ENCODE measurements around the gene GLYR1. TPM values are rescaled to one million over a fixed set of nuclear protein-coding genes. Genes with fewer than 3 reads are reported as not detected.

Gene GLYR1
- total and polyA plus RNA-seq, 2 experiments from 2014 or later, result 59.9 to 105 TPM

DNA sequence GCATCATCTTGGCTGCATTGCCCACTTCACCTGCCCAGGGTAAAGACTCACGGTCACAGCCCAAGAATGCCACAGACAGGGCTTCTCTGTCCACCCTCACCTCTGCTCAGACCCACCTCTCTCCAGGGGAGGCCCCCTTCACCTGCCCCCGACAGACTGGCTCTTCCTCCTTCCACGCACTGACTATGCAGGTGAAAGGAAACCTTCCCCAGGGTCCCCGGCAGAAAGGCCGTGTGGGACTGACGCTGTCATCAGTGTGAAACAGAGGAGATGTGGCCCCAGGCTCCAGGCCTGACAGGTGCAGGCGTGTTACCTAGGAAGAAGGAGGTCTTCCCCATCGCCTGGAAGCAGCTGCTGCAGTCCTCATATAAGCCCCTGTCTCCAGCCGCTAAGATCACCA is 35.3 kb downstream of the GLYR1 start:
- H3K79me2 ChIP-seq (replicated peaks; ENCODE audit: insufficient read depth), result 0 out of 2 replicates have a peak, but pooled peaks cover 3% of the 10 kb centered on the region

More for the DNA sequence above, 35.3 kb downstream of the GLYR1 start:
- DNase-seq (ENCODE audit: low spot score) (no peak), ATAC-seq (no peak)
- H3K9me2 ChIP-seq (ENCODE audit: insufficient read depth), result no peaks in the 10 kb centered on the region
- H3K4me1 Mint-ChIP-seq, result no peaks in the 10 kb centered on the region
- H4K20me1 ChIP-seq (replicated peaks; ENCODE audit: insufficient read depth), result no peaks in the 10 kb centered on the region
- H3K27ac ChIP-seq (ENCODE audit: low read depth), result no peak overlapping the region
- no peak overlapping the region for H3K4me2 ChIP-seq
- no peak overlapping the region for H3K4me3 ChIP-seq
- no peaks in the 10 kb centered on the region for H3K9me3 Mint-ChIP-seq
- no peak overlapping the region for H2AFZ ChIP-seq
- H3K27ac Mint-ChIP-seq, result no peak overlapping the region; the same call in 1 of the 2 replicates
- no peak overlapping the region for H3K4me3 Mint-ChIP-seq
- H3K36me3 ChIP-seq (ENCODE audit: insufficient read depth), result peaks cover 28% of the 10 kb centered on the region
- H3F3A ChIP-seq (replicated peaks; ENCODE audit: low read depth), result 0 out of 2 replicates have a peak, but pooled peaks cover 12% of the 10 kb centered on the region
- peaks cover 81% of the 10 kb centered on the region for H3K36me3 Mint-ChIP-seq (ENCODE audit: low read depth)
- peaks cover 7% of the 10 kb centered on the region for H3K27me3 Mint-ChIP-seq (ENCODE audit: insufficient read depth, low read depth, poor library complexity)
- H3K27me3 ChIP-seq (ENCODE audit: insufficient read depth), result no peaks in the 10 kb centered on the region
- H3K4me1 ChIP-seq (ENCODE audit: insufficient read depth), result no peaks in the 10 kb centered on the region
- TF ChIP-seq, protein P1, sequence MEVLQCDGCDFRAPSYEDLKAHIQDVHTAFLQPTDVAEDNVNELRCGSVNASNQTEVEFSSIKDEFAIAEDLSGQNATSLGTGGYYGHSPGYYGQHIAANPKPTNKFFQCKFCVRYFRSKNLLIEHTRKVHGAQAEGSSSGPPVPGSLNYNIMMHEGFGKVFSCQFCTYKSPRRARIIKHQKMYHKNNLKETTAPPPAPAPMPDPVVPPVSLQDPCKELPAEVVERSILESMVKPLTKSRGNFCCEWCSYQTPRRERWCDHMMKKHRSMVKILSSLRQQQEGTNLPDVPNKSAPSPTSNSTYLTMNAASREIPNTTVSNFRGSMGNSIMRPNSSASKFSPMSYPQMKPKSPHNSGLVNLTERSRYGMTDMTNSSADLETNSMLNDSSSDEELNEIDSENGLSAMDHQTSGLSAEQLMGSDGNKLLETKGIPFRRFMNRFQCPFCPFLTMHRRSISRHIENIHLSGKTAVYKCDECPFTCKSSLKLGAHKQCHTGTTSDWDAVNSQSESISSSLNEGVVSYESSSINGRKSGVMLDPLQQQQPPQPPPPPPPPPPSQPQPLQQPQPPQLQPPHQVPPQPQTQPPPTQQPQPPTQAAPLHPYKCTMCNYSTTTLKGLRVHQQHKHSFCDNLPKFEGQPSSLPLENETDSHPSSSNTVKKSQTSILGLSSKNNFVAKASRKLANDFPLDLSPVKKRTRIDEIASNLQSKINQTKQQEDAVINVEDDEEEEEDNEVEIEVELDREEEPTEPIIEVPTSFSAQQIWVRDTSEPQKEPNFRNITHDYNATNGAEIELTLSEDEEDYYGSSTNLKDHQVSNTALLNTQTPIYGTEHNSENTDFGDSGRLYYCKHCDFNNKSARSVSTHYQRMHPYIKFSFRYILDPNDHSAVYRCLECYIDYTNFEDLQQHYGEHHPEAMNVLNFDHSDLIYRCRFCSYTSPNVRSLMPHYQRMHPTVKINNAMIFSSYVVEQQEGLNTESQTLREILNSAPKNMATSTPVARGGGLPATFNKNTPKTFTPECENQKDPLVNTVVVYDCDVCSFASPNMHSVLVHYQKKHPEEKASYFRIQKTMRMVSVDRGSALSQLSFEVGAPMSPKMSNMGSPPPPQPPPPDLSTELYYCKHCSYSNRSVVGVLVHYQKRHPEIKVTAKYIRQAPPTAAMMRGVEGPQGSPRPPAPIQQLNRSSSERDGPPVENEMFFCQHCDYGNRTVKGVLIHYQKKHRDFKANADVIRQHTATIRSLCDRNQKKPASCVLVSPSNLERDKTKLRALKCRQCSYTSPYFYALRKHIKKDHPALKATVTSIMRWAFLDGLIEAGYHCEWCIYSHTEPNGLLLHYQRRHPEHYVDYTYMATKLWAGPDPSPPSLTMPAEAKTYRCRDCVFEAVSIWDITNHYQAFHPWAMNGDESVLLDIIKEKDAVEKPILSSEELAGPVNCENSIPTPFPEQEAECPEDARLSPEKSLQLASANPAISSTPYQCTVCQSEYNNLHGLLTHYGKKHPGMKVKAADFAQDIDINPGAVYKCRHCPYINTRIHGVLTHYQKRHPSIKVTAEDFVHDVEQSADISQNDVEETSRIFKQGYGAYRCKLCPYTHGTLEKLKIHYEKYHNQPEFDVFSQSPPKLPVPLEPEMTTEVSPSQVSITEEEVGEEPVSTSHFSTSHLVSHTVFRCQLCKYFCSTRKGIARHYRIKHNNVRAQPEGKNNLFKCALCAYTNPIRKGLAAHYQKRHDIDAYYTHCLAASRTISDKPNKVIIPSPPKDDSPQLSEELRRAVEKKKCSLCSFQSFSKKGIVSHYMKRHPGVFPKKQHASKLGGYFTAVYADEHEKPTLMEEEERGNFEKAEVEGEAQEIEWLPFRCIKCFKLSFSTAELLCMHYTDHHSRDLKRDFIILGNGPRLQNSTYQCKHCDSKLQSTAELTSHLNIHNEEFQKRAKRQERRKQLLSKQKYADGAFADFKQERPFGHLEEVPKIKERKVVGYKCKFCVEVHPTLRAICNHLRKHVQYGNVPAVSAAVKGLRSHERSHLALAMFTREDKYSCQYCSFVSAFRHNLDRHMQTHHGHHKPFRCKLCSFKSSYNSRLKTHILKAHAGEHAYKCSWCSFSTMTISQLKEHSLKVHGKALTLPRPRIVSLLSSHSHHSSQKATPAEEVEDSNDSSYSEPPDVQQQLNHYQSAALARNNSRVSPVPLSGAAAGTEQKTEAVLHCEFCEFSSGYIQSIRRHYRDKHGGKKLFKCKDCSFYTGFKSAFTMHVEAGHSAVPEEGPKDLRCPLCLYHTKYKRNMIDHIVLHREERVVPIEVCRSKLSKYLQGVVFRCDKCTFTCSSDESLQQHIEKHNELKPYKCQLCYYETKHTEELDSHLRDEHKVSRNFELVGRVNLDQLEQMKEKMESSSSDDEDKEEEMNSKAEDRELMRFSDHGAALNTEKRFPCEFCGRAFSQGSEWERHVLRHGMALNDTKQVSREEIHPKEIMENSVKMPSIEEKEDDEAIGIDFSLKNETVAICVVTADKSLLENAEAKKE (CRISPR knock-in tag; IDR thresholded peaks at IDR 0.05), result no peak
- TF ChIP-seq ZNF114 (CRISPR knock-in tag; IDR thresholded peaks at IDR 0.05) (no peak), EZH2phosphoT487 (IDR thresholded peaks at IDR 0.05; ENCODE audit: unreplicated experiment) (no peak), EZH2 (IDR thresholded peaks at IDR 0.05; ENCODE audit: low read depth, unreplicated experiment) (no peak), STAT1 (IDR thresholded peaks at IDR 0.05; ENCODE audit: unreplicated experiment) (no peak), NANOG (IDR thresholded peaks at IDR 0.05; ENCODE audit: borderline replicate concordance) (no peak), CREB1 (CRISPR knock-in tag; IDR thresholded peaks at IDR 0.05; ENCODE audit: low read depth) (no peak), POLR2AphosphoS5 (IDR thresholded peaks at IDR 0.05; ENCODE audit: low read depth) (no peak), ZNF331 (CRISPR knock-in tag; IDR thresholded peaks at IDR 0.05; ENCODE audit: low read depth) (no peak), JUNB (IDR thresholded peaks at IDR 0.05; ENCODE audit: unreplicated experiment) (no peak)
- TF ChIP-seq, protein P2, sequence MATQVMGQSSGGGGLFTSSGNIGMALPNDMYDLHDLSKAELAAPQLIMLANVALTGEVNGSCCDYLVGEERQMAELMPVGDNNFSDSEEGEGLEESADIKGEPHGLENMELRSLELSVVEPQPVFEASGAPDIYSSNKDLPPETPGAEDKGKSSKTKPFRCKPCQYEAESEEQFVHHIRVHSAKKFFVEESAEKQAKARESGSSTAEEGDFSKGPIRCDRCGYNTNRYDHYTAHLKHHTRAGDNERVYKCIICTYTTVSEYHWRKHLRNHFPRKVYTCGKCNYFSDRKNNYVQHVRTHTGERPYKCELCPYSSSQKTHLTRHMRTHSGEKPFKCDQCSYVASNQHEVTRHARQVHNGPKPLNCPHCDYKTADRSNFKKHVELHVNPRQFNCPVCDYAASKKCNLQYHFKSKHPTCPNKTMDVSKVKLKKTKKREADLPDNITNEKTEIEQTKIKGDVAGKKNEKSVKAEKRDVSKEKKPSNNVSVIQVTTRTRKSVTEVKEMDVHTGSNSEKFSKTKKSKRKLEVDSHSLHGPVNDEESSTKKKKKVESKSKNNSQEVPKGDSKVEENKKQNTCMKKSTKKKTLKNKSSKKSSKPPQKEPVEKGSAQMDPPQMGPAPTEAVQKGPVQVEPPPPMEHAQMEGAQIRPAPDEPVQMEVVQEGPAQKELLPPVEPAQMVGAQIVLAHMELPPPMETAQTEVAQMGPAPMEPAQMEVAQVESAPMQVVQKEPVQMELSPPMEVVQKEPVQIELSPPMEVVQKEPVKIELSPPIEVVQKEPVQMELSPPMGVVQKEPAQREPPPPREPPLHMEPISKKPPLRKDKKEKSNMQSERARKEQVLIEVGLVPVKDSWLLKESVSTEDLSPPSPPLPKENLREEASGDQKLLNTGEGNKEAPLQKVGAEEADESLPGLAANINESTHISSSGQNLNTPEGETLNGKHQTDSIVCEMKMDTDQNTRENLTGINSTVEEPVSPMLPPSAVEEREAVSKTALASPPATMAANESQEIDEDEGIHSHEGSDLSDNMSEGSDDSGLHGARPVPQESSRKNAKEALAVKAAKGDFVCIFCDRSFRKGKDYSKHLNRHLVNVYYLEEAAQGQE (IDR thresholded peaks at IDR 0.05; ENCODE audit: unreplicated experiment), result no peak
- TF ChIP-seq, protein P3, sequence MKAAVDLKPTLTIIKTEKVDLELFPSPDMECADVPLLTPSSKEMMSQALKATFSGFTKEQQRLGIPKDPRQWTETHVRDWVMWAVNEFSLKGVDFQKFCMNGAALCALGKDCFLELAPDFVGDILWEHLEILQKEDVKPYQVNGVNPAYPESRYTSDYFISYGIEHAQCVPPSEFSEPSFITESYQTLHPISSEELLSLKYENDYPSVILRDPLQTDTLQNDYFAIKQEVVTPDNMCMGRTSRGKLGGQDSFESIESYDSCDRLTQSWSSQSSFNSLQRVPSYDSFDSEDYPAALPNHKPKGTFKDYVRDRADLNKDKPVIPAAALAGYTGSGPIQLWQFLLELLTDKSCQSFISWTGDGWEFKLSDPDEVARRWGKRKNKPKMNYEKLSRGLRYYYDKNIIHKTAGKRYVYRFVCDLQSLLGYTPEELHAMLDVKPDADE (IDR thresholded peaks at IDR 0.05), result no peak
- TF ChIP-seq, protein P4, sequence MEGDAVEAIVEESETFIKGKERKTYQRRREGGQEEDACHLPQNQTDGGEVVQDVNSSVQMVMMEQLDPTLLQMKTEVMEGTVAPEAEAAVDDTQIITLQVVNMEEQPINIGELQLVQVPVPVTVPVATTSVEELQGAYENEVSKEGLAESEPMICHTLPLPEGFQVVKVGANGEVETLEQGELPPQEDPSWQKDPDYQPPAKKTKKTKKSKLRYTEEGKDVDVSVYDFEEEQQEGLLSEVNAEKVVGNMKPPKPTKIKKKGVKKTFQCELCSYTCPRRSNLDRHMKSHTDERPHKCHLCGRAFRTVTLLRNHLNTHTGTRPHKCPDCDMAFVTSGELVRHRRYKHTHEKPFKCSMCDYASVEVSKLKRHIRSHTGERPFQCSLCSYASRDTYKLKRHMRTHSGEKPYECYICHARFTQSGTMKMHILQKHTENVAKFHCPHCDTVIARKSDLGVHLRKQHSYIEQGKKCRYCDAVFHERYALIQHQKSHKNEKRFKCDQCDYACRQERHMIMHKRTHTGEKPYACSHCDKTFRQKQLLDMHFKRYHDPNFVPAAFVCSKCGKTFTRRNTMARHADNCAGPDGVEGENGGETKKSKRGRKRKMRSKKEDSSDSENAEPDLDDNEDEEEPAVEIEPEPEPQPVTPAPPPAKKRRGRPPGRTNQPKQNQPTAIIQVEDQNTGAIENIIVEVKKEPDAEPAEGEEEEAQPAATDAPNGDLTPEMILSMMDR (conservative IDR thresholded peaks at IDR 0.05; ENCODE audit: low read depth in 2 of 2), result no peak

Measured in GM23338 (cell line).